ENCODE measurements around the gene ALK. TPM values are rescaled to one million over a fixed set of nuclear protein-coding genes. Genes with fewer than 3 reads are reported as not detected.

ALK gene
- total and polyA plus RNA-seq, 2 experiments from 2014 or later, result 0.35 TPM; not detected in 1

DNA sequence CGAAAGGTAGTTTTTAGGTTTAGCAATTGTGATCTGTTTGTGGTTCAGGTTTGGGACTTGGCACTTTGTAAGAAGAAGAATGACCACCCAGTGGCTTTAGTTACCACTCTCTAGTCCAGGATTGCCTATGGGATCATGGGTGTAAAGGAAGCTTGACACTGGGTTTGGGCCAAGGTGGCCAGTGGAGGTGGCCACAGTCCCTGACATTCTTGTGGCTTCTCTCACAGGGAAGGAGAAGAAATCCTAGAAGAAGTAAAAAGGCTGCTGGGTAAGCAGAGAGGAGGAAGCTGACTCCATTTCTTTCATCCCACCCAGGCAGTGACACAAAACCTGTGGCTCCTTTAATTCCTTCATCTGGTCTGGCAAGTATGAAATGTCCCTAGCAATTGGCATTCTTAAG lies 411.5 kb downstream of the ALK start (continued):
- TF ChIP-seq, protein P1, sequence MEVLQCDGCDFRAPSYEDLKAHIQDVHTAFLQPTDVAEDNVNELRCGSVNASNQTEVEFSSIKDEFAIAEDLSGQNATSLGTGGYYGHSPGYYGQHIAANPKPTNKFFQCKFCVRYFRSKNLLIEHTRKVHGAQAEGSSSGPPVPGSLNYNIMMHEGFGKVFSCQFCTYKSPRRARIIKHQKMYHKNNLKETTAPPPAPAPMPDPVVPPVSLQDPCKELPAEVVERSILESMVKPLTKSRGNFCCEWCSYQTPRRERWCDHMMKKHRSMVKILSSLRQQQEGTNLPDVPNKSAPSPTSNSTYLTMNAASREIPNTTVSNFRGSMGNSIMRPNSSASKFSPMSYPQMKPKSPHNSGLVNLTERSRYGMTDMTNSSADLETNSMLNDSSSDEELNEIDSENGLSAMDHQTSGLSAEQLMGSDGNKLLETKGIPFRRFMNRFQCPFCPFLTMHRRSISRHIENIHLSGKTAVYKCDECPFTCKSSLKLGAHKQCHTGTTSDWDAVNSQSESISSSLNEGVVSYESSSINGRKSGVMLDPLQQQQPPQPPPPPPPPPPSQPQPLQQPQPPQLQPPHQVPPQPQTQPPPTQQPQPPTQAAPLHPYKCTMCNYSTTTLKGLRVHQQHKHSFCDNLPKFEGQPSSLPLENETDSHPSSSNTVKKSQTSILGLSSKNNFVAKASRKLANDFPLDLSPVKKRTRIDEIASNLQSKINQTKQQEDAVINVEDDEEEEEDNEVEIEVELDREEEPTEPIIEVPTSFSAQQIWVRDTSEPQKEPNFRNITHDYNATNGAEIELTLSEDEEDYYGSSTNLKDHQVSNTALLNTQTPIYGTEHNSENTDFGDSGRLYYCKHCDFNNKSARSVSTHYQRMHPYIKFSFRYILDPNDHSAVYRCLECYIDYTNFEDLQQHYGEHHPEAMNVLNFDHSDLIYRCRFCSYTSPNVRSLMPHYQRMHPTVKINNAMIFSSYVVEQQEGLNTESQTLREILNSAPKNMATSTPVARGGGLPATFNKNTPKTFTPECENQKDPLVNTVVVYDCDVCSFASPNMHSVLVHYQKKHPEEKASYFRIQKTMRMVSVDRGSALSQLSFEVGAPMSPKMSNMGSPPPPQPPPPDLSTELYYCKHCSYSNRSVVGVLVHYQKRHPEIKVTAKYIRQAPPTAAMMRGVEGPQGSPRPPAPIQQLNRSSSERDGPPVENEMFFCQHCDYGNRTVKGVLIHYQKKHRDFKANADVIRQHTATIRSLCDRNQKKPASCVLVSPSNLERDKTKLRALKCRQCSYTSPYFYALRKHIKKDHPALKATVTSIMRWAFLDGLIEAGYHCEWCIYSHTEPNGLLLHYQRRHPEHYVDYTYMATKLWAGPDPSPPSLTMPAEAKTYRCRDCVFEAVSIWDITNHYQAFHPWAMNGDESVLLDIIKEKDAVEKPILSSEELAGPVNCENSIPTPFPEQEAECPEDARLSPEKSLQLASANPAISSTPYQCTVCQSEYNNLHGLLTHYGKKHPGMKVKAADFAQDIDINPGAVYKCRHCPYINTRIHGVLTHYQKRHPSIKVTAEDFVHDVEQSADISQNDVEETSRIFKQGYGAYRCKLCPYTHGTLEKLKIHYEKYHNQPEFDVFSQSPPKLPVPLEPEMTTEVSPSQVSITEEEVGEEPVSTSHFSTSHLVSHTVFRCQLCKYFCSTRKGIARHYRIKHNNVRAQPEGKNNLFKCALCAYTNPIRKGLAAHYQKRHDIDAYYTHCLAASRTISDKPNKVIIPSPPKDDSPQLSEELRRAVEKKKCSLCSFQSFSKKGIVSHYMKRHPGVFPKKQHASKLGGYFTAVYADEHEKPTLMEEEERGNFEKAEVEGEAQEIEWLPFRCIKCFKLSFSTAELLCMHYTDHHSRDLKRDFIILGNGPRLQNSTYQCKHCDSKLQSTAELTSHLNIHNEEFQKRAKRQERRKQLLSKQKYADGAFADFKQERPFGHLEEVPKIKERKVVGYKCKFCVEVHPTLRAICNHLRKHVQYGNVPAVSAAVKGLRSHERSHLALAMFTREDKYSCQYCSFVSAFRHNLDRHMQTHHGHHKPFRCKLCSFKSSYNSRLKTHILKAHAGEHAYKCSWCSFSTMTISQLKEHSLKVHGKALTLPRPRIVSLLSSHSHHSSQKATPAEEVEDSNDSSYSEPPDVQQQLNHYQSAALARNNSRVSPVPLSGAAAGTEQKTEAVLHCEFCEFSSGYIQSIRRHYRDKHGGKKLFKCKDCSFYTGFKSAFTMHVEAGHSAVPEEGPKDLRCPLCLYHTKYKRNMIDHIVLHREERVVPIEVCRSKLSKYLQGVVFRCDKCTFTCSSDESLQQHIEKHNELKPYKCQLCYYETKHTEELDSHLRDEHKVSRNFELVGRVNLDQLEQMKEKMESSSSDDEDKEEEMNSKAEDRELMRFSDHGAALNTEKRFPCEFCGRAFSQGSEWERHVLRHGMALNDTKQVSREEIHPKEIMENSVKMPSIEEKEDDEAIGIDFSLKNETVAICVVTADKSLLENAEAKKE (CRISPR knock-in tag; IDR thresholded peaks at IDR 0.05), result no peak
- TF ChIP-seq NANOG (IDR thresholded peaks at IDR 0.05; ENCODE audit: borderline replicate concordance) (no peak), CREB1 (CRISPR knock-in tag; IDR thresholded peaks at IDR 0.05; ENCODE audit: low read depth) (no peak), EZH2phosphoT487 (IDR thresholded peaks at IDR 0.05; ENCODE audit: unreplicated experiment) (no peak), ZNF331 (CRISPR knock-in tag; IDR thresholded peaks at IDR 0.05; ENCODE audit: low read depth) (no peak), ZNF114 (CRISPR knock-in tag; IDR thresholded peaks at IDR 0.05) (no peak), JUNB (IDR thresholded peaks at IDR 0.05; ENCODE audit: unreplicated experiment) (no peak)
- TF ChIP-seq, protein P2, sequence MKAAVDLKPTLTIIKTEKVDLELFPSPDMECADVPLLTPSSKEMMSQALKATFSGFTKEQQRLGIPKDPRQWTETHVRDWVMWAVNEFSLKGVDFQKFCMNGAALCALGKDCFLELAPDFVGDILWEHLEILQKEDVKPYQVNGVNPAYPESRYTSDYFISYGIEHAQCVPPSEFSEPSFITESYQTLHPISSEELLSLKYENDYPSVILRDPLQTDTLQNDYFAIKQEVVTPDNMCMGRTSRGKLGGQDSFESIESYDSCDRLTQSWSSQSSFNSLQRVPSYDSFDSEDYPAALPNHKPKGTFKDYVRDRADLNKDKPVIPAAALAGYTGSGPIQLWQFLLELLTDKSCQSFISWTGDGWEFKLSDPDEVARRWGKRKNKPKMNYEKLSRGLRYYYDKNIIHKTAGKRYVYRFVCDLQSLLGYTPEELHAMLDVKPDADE (IDR thresholded peaks at IDR 0.05), result no peak

DNA sequence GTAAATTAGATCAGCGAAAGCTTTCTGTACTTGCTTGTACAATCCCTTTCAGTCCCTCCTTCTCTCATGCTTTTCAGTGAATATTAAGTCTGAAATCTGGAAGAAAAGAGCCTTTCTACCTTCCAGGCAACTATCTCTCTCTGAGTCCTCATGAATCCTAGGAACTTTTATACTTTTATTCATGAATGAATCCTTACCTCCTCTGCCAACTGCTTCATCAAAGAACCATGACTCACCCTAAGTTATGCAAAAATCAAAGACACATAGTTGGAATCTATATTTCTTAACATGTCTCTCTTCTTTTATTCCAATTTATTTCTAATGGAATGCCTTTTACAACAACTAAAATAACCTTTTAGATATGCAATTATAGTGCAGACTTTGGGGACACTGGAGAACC lies 412.0 kb downstream of the ALK start:
- DNase-seq (ENCODE audit: low spot score), result no peak
- H3K9me3 Mint-ChIP-seq, result peaks cover 16% of the 10 kb centered on the region
- H3K4me3 ChIP-seq, result no peak overlapping the region
- TF ChIP-seq, protein P3, sequence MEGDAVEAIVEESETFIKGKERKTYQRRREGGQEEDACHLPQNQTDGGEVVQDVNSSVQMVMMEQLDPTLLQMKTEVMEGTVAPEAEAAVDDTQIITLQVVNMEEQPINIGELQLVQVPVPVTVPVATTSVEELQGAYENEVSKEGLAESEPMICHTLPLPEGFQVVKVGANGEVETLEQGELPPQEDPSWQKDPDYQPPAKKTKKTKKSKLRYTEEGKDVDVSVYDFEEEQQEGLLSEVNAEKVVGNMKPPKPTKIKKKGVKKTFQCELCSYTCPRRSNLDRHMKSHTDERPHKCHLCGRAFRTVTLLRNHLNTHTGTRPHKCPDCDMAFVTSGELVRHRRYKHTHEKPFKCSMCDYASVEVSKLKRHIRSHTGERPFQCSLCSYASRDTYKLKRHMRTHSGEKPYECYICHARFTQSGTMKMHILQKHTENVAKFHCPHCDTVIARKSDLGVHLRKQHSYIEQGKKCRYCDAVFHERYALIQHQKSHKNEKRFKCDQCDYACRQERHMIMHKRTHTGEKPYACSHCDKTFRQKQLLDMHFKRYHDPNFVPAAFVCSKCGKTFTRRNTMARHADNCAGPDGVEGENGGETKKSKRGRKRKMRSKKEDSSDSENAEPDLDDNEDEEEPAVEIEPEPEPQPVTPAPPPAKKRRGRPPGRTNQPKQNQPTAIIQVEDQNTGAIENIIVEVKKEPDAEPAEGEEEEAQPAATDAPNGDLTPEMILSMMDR (conservative IDR thresholded peaks at IDR 0.05; ENCODE audit: low read depth in 2 of 2), result no peak
- TF ChIP-seq EZH2 (IDR thresholded peaks at IDR 0.05; ENCODE audit: low read depth, unreplicated experiment) (no peak), STAT1 (IDR thresholded peaks at IDR 0.05; ENCODE audit: unreplicated experiment) (no peak), JUNB (IDR thresholded peaks at IDR 0.05; ENCODE audit: unreplicated experiment) (no peak), CREB1 (CRISPR knock-in tag; IDR thresholded peaks at IDR 0.05; ENCODE audit: low read depth) (no peak), ZNF114 (CRISPR knock-in tag; IDR thresholded peaks at IDR 0.05) (no peak), EZH2phosphoT487 (IDR thresholded peaks at IDR 0.05; ENCODE audit: unreplicated experiment) (no peak), NANOG (IDR thresholded peaks at IDR 0.05; ENCODE audit: borderline replicate concordance) (no peak), POLR2AphosphoS5 (IDR thresholded peaks at IDR 0.05; ENCODE audit: low read depth) (no peak)
- TF ChIP-seq, protein P2 (IDR thresholded peaks at IDR 0.05), result no peak

More for the DNA sequence above, 412.0 kb downstream of the ALK start:
- ATAC-seq, result no peak
- peaks cover 2% of the 10 kb centered on the region; the same call in 1 of the 3 replicates for H3K36me3 Mint-ChIP-seq (ENCODE audit: low read depth)
- no peaks in the 10 kb centered on the region for H3K79me2 ChIP-seq (replicated peaks; ENCODE audit: insufficient read depth)
- no peak overlapping the region for H3K27ac Mint-ChIP-seq
- no peaks in the 10 kb centered on the region for H4K20me1 ChIP-seq (replicated peaks; ENCODE audit: insufficient read depth)
- peaks cover 3% of the 10 kb centered on the region; the same call in 1 of the 2 replicates for H3K9me2 ChIP-seq (ENCODE audit: insufficient read depth)
- no peak overlapping the region for H3K4me2 ChIP-seq
- no peaks in the 10 kb centered on the region for H3K27me3 ChIP-seq (ENCODE audit: insufficient read depth)
- no peaks in the 10 kb centered on the region for H3K27me3 Mint-ChIP-seq (ENCODE audit: insufficient read depth, low read depth, poor library complexity)
- no peaks in the 10 kb centered on the region for H3K36me3 ChIP-seq (ENCODE audit: insufficient read depth)
- H3K4me1 Mint-ChIP-seq, result no peaks in the 10 kb centered on the region
- no peaks in the 10 kb centered on the region for H3F3A ChIP-seq (replicated peaks; ENCODE audit: low read depth)
- no peak overlapping the region for H3K27ac ChIP-seq (ENCODE audit: low read depth)
- H3K4me1 ChIP-seq (ENCODE audit: insufficient read depth), result no peaks in the 10 kb centered on the region
- no peak overlapping the region for H3K4me3 Mint-ChIP-seq
- H2AFZ ChIP-seq, result no peak overlapping the region
